MM.1S (cell line): ENCODE results near the gene TOR1AIP1.

Experiments
- CTCF ChIP-seq: fragments of 300-600 bp; sonication (generic); IDR thresholded peaks from 2 replicates; pipeline ENCODE4 v1.5.1; 2016; ENCODE audit warnings: antibody characterized with exemption, low read length, mixed read lengths
- EZH2 ChIP-seq: fragments of 300-600 bp; sonication (generic); optimal IDR thresholded peaks from 2 replicates; pipeline ENCODE3; 2017; ENCODE audit warnings: low read depth, mild to moderate bottlenecking, antibody characterized with exemption, low read length, mixed read lengths

GRCh38 chr1:179883745-179884138 is 1.7 kb downstream of the TOR1AIP1 start:
- TF ChIP-seq CTCF: no peak
- TF ChIP-seq EZH2: no peak
